ENCODE measurements around the gene RBM44. TPM values are rescaled to one million over a fixed set of nuclear protein-coding genes. Genes with fewer than 3 reads are reported as not detected.
"Not testable (repeated sequence)": the region's sequence is repeated elsewhere in the genome, so short reads cannot be mapped to it uniquely, and the experiment has no call there.

Gene RBM44
- total RNA-seq, 1 donor from 2014 or later, result 0.84 TPM

GRCh38 chr2:237857791-237858190 is 59.2 kb downstream of the RBM44 start:
- intact Hi-C loops (cut with micrococcal nuclease), result loop anchor here (1.0 to 2.0 kb wide), 4 partner anchors 111 to 406 kb away; no protein-coding TSS in a partner anchor

GRCh38 chr2:237858294-237859081 is 59.9 kb downstream of the RBM44 start:
- intact Hi-C loops (cut with micrococcal nuclease), result loop anchor here (1.0 to 2.0 kb wide), 4 partner anchors 110 to 405 kb away; no protein-coding TSS in a partner anchor

- intact Hi-C loops (cut with micrococcal nuclease), result loop anchor here (2.0 kb wide), 1 partner anchor 110 kb away; no protein-coding TSS in a partner anchor
Measured at GRCh38 chr2:237859082-237859433, 60.5 kb downstream of the RBM44 start.

- intact Hi-C loops (cut with micrococcal nuclease), result loop anchor here (2.0 kb wide), 1 partner anchor 109 kb away; no protein-coding TSS in a partner anchor
Measured at GRCh38 chr2:237859533-237860272, 61.1 kb downstream of the RBM44 start, which contains the start of gene RAMP1. Gene RAMP1, plus strand, starts transcription at chr2:237859623. Its CDS starts 53 bp downstream, at chr2:237859676.

GRCh38 chr2:237860273-237860935 is 61.8 kb downstream of the RBM44 start:
- intact Hi-C loops (cut with micrococcal nuclease), result no loop called here

GRCh38 chr2:237861875-237862527 is 63.4 kb downstream of the RBM44 start:
- intact Hi-C loops (cut with micrococcal nuclease), result no loop called here

- intact Hi-C loops (cut with micrococcal nuclease), result no loop called here
Measured at GRCh38 chr2:237862528-237862895, 63.9 kb downstream of the RBM44 start.

- intact Hi-C loops (cut with micrococcal nuclease), result no loop called here
Measured at GRCh38 chr2:237863102-237863511, 64.5 kb downstream of the RBM44 start.

- intact Hi-C loops (cut with micrococcal nuclease), result no loop called here
Measured at GRCh38 chr2:237863689-237864443, 65.3 kb downstream of the RBM44 start.

GRCh38 chr2:237864444-237864931 is 65.9 kb downstream of the RBM44 start:
- intact Hi-C loops (cut with micrococcal nuclease), result no loop called here

GRCh38 chr2:237864940-237865622 is 66.5 kb downstream of the RBM44 start:
- intact Hi-C loops (cut with micrococcal nuclease), result no loop called here

- intact Hi-C loops (cut with micrococcal nuclease), result no loop called here
Measured at GRCh38 chr2:237865623-237866041, 67.1 kb downstream of the RBM44 start.

GRCh38 chr2:237866101-237866621 is 67.6 kb downstream of the RBM44 start:
- intact Hi-C loops (cut with micrococcal nuclease), result no loop called here

GRCh38 chr2:237867465-237867864 is 68.9 kb downstream of the RBM44 start:
- intact Hi-C loops (cut with micrococcal nuclease), result no loop called here

GRCh38 chr2:237868074-237868473 is 69.5 kb downstream of the RBM44 start:
- intact Hi-C loops (cut with micrococcal nuclease), result not testable (repeated sequence)

GRCh38 chr2:237868631-237869342 is 70.2 kb downstream of the RBM44 start:
- intact Hi-C loops (cut with micrococcal nuclease), result no loop called here

- intact Hi-C loops (cut with micrococcal nuclease), result no loop called here
Measured at GRCh38 chr2:237869343-237870102, 70.9 kb downstream of the RBM44 start.

GRCh38 chr2:237870126-237870525 is 71.5 kb downstream of the RBM44 start:
- intact Hi-C loops (cut with micrococcal nuclease), result no loop called here
